Activated T-helper 17 cell treated with anti-CD3 and anti-CD28 coated beads, Interleukin-2, amount 50 U/mL, for 72 hours (primary cell): Measurements from ENCODE around the gene TRDN. TPM values are rescaled to one million over a fixed set of nuclear protein-coding genes. Genes with fewer than 3 reads are reported as not detected.

Source experiments
- ATAC-seq: fragments of 150-1000 bp; cut with Tn5 transposase; replicated peaks from 2 replicates; pipeline ENCODE4 v1.10.0; 2021; ENCODE audit warnings: mild to moderate bottlenecking, moderate library complexity
- H3K27ac Mint-ChIP-seq: one replicate; pipeline ENCODE4 v1.8.0; 2022; ENCODE audit warnings: mixed read lengths
- H3K27me3 Mint-ChIP-seq: one replicate; pipeline ENCODE4 v1.8.0; 2022; ENCODE audit warnings: mixed read lengths
- H3K36me3 Mint-ChIP-seq: one replicate; pipeline ENCODE4 v1.8.0; 2022; ENCODE audit warnings: low read depth, mild to moderate bottlenecking, mixed read lengths
- H3K4me1 Mint-ChIP-seq: one replicate; pipeline ENCODE4 v1.8.0; 2022; ENCODE audit warnings: mixed read lengths
- H3K4me3 Mint-ChIP-seq: one replicate; pipeline ENCODE4 v1.8.0; 2022; ENCODE audit warnings: mild to moderate bottlenecking, mixed read lengths
- H3K9me3 Mint-ChIP-seq: one replicate; pipeline ENCODE4 v1.8.0; 2022; ENCODE audit warnings: mixed read lengths
- total RNA-seq, 2 donors: library from RNA; stranded (reverse); gene quantifications; one replicate each; pipeline ENCODE4 v1.2.3, GENCODE V29; 2022

Gene TRDN
- total RNA-seq, 2 donors from 2014 or later, result not detected

DNA sequence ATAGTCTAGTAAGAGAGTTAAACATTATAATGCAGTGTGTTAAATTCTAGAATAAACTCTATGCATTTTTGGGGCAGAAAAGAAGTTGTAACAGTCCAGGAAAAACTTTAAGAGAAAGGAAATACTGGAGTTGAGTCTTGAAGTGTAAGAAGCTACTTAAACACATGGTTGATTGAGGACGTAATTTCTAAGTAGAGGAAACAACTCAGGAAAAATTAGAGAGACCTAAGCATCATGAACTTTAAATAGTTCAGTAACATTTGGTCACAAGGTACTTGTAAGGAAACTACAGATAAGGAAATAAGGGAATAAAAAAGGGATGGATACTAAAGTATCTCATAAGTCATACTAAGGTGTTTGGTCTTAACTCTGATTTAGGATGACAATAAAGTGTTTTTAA lies 4.7 kb upstream of the TRDN start:
- ATAC-seq, result no peak
- no peaks in the 10 kb centered on the region for H3K27me3 Mint-ChIP-seq
- H3K9me3 Mint-ChIP-seq, result no peaks in the 10 kb centered on the region
- no peaks in the 10 kb centered on the region for H3K4me1 Mint-ChIP-seq
- no peak overlapping the region for H3K27ac Mint-ChIP-seq
- H3K4me3 Mint-ChIP-seq, result no peak overlapping the region
- H3K36me3 Mint-ChIP-seq, result no peaks in the 10 kb centered on the region

GRCh38 chr6:123640567-123641187 lies 3.9 kb upstream of the TRDN start:
- H3K36me3 Mint-ChIP-seq, result no peaks in the 10 kb centered on the region
- H3K27me3 Mint-ChIP-seq, result no peaks in the 10 kb centered on the region
- no peaks in the 10 kb centered on the region for H3K9me3 Mint-ChIP-seq
- ATAC-seq, result no peak
- no peaks in the 10 kb centered on the region for H3K4me1 Mint-ChIP-seq
- no peak overlapping the region for H3K27ac Mint-ChIP-seq
- no peak overlapping the region for H3K4me3 Mint-ChIP-seq

DNA sequence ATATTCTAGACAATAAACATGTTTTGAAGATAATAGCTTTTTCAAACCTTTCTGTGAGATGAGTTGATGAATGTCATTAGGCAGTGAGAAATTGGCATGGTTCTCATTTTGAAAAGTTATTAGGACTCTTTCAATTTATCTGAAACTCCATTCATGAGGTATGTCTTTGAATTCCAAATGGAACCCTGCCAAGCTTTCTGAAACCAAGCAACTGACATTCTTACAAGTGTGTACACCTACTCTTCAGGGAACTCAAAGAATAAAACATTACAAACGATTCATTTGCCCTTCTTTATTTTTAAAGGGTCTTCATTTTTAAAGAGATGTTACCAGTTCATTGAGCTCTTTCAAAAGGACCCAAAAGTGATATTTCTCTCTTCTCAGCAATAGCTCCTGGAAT lies 2.1 kb upstream of the TRDN start:
- no peaks in the 10 kb centered on the region for H3K9me3 Mint-ChIP-seq
- no peak overlapping the region for H3K4me3 Mint-ChIP-seq
- H3K4me1 Mint-ChIP-seq, result no peaks in the 10 kb centered on the region
- H3K27me3 Mint-ChIP-seq, result no peaks in the 10 kb centered on the region
- H3K27ac Mint-ChIP-seq, result no peak overlapping the region
- ATAC-seq, result no peak
- H3K36me3 Mint-ChIP-seq, result no peaks in the 10 kb centered on the region

- Mint-ChIP-seq H3K36me3 (no peaks in the 10 kb centered on the region), H3K9me3 (no peaks in the 10 kb centered on the region), H3K27me3 (no peaks in the 10 kb centered on the region), H3K4me1 (no peaks in the 10 kb centered on the region), H3K27ac (no peak overlapping the region), H3K4me3 (no peak overlapping the region)
- no peak for ATAC-seq
These were observed 468 bp downstream of the TRDN start for GRCh38 chr6:123636282-123636681.

- H3K4me3 Mint-ChIP-seq, result no peak overlapping the region
- H3K27me3 Mint-ChIP-seq, result no peaks in the 10 kb centered on the region
- H3K36me3 Mint-ChIP-seq, result no peaks in the 10 kb centered on the region
- no peaks in the 10 kb centered on the region for H3K9me3 Mint-ChIP-seq
- no peak overlapping the region for H3K27ac Mint-ChIP-seq
- no peaks in the 10 kb centered on the region for H3K4me1 Mint-ChIP-seq
- no peak for ATAC-seq
These were observed 1.2 kb downstream of the TRDN start for GRCh38 chr6:123635567-123635966.

DNA sequence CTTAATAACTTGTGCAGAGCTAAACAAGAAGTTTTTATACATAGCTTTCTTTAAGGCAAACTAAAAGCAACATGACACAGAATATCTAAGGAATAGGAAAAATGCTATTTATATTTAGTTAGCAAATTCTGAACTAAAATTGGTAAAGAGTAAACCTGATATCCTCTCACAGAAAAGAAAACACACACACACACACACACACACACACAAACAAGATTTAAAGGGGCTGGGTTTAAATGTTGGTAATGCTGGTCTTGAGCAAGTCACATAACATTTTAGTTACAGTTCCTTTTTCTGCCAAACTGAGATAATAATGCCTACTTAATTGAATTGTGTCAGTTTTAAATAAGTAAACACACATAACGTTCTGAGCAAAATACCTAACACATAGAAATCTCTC lies 1.6 kb downstream of the TRDN start:
- no peaks in the 10 kb centered on the region for H3K27me3 Mint-ChIP-seq
- no peaks in the 10 kb centered on the region for H3K36me3 Mint-ChIP-seq
- no peak for ATAC-seq
- no peaks in the 10 kb centered on the region for H3K9me3 Mint-ChIP-seq
- H3K27ac Mint-ChIP-seq, result no peak overlapping the region
- H3K4me1 Mint-ChIP-seq, result no peaks in the 10 kb centered on the region
- H3K4me3 Mint-ChIP-seq, result no peak overlapping the region

DNA sequence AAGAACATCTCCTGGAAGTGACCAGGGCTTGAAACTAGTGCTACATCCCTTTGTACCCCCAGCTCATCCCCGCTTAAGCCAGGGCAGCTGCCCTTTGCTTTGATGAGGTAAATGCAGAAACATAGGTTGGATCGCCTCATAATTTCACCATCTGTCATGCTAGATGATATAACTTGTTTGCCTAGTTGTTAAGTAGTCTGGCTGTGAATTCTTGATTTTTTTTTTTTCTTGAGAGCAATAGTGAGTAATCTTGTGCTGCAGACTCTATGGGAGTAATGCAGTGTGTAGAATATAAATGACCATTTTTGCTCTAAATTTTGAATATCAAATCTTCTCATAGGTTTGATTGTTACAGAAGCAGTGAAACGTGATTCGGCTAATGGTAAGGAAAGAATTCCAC lies 4.1 kb downstream of the TRDN start:
- no peaks in the 10 kb centered on the region for H3K27me3 Mint-ChIP-seq

GRCh38 chr6:123629258-123629941 lies 7.3 kb downstream of the TRDN start:
- no peak for ATAC-seq
- Mint-ChIP-seq H3K36me3 (no peaks in the 10 kb centered on the region), H3K27ac (no peak overlapping the region), H3K9me3 (no peaks in the 10 kb centered on the region), H3K4me1 (no peaks in the 10 kb centered on the region), H3K4me3 (no peak overlapping the region), H3K27me3 (no peaks in the 10 kb centered on the region)

More for the DNA sequence above, 4.1 kb downstream of the TRDN start:
- Mint-ChIP-seq H3K4me3 (no peak overlapping the region), H3K4me1 (no peaks in the 10 kb centered on the region), H3K36me3 (no peaks in the 10 kb centered on the region), H3K27ac (no peak overlapping the region), H3K9me3 (no peaks in the 10 kb centered on the region)
- no peak for ATAC-seq

- ATAC-seq, result no peak
- Mint-ChIP-seq H3K36me3 (no peaks in the 10 kb centered on the region), H3K4me3 (no peak overlapping the region), H3K4me1 (no peaks in the 10 kb centered on the region), H3K9me3 (peaks cover 7% of the 10 kb centered on the region), H3K27me3 (no peaks in the 10 kb centered on the region), H3K27ac (no peak overlapping the region)
These were observed 11.1 kb downstream of the TRDN start for GRCh38 chr6:123625696-123626095.

- H3K4me1 Mint-ChIP-seq, result no peaks in the 10 kb centered on the region
- H3K4me3 Mint-ChIP-seq, result no peak overlapping the region
- H3K36me3 Mint-ChIP-seq, result no peaks in the 10 kb centered on the region
- H3K27me3 Mint-ChIP-seq, result no peaks in the 10 kb centered on the region
- H3K27ac Mint-ChIP-seq, result no peak overlapping the region
- no peak for ATAC-seq
- peaks cover 7% of the 10 kb centered on the region for H3K9me3 Mint-ChIP-seq
These were observed 14.0 kb downstream of the TRDN start for GRCh38 chr6:123622780-123623179.

- Mint-ChIP-seq H3K27me3 (no peaks in the 10 kb centered on the region), H3K9me3 (peaks cover 6% of the 10 kb centered on the region), H3K27ac (no peak overlapping the region), H3K36me3 (no peaks in the 10 kb centered on the region), H3K4me3 (no peak overlapping the region), H3K4me1 (no peaks in the 10 kb centered on the region)
- ATAC-seq, result no peak
These were observed 17.6 kb downstream of the TRDN start for GRCh38 chr6:123619156-123619555.

DNA sequence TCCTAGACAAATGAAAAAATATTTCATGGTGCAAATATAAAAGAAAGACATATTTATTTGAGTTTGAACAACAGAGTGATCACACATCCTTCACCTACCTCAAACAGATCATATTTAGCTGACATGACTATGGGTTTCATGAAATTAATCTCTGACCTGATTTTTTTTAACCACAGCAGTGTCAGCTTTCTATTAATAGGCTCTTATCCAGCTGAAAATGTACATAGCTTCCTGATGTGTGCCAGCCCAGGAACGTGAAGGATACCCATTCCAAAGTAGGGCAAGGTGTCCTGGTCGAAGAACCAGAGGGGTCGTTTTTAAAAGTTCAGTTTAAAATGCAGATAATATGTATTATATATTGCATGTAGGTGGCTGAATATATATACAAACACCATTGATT lies 19.8 kb downstream of the TRDN start:
- no peaks in the 10 kb centered on the region for H3K36me3 Mint-ChIP-seq
- no peaks in the 10 kb centered on the region for H3K27me3 Mint-ChIP-seq
- no peaks in the 10 kb centered on the region for H3K9me3 Mint-ChIP-seq
- no peak for ATAC-seq
- no peak overlapping the region for H3K4me3 Mint-ChIP-seq
- no peaks in the 10 kb centered on the region for H3K4me1 Mint-ChIP-seq
- no peak overlapping the region for H3K27ac Mint-ChIP-seq

DNA sequence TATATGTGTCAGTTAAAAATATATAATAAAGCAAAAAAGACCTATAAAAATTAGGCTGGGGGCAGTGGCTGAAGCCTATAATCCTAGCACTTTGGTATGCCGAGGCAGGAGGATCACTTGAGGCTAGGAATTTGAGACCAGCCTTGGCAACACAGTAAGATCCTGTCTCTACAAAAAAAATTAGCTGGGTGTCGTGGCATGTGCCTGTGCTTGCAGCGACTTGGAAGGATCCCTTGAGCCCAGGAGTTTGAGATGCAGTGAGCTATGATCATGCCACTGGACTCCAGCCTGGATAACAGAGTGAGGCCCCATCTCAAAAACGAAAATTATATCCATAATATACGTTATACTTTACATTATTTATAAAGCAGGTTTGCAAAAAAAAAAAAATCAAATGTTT lies 20.7 kb downstream of the TRDN start:
- Mint-ChIP-seq H3K4me1 (no peaks in the 10 kb centered on the region), H3K27ac (no peak overlapping the region), H3K36me3 (no peaks in the 10 kb centered on the region), H3K4me3 (no peak overlapping the region), H3K9me3 (no peaks in the 10 kb centered on the region), H3K27me3 (no peaks in the 10 kb centered on the region)
- no peak for ATAC-seq

GRCh38 chr6:123610779-123611178 lies 26.0 kb downstream of the TRDN start:
- no peak for ATAC-seq
- Mint-ChIP-seq H3K27ac (no peak overlapping the region), H3K36me3 (no peaks in the 10 kb centered on the region), H3K27me3 (no peaks in the 10 kb centered on the region), H3K9me3 (no peaks in the 10 kb centered on the region), H3K4me1 (no peaks in the 10 kb centered on the region), H3K4me3 (no peak overlapping the region)

DNA sequence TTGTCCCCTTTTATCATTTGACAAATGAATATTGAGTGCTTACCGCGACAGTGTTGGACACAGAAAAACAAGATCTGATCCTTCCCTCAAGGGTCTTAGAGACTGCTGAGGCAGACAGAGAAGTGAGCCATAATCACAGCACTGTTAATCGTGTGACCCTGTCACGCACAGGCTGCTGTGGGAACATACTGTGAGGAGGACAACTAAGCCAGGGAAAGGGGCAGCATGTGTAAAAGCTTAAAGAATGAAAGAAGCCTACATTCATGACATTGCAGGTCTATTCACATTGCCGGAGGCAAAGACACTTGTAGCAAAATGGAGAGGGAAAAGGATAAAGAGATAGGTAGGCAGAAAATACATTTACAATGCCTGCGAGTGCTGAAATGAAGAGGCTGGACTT lies 32.7 kb downstream of the TRDN start:
- Mint-ChIP-seq H3K4me1 (no peaks in the 10 kb centered on the region), H3K27me3 (no peaks in the 10 kb centered on the region), H3K27ac (no peak overlapping the region), H3K9me3 (no peaks in the 10 kb centered on the region), H3K4me3 (no peak overlapping the region), H3K36me3 (no peaks in the 10 kb centered on the region)
- no peak for ATAC-seq
